ENCODE measurements around the gene IBTK.
"Not testable (repeated sequence)": the region's sequence is repeated elsewhere in the genome, so short reads cannot be mapped to it uniquely, and the experiment has no call there.

IBTK gene

DNA sequence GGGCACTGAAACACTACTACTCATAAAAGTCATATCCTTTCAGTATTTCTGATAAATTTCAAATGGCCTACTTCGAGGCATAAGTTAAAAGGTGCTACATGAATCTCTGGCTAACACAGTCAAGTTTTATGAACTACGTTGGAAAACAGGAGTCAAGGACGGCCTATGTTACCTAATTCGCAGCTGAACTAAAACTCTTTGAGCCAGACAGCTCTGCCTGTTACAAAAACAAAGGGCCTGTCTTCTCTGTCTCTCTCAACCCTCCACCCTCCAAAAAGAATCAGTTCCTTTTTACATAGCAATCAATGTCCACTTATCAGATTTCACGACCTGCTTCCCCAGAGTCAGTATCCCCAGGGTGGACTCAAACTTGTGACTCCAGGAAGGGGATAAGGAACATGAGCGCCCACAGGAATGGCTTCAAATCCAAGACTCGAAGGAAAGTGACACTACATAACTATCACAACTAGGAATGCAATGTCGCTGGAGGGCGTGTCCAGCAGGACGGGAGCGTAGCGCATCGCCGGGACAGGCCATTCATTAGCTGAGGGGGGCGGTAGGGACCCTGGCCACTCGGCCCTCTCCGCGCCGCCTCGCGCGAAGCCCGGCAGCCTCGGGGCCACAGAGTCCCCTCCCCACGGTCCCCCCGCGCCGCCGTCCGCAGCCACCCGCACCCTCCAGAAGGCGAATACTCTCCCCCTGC, 591 bp downstream of the IBTK start:
- peak; percentile 55 for DNase-seq

DNA sequence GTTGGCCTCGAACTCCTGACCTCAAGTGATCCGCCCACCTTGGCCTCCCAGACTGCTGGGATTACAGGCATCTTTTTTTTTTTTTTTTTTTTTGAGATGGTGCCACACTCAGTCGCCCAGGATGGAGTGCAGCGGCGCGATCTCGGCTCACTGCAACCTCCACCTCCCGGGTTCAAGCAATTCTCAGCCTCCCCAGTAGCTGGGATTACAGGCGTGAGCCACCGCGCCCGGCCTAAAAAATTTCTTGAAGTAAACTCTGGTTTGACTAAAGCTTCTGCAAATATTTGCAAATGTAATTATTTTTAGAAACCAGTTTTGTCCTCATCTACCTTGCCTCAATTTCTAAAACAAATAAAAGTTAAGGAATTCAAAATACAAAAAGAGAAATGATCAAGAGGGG, 1.2 kb downstream of the IBTK start:
- no peak for DNase-seq

- no peak for DNase-seq
These were observed 2.2 kb downstream of the IBTK start for GRCh38 chr6:82245376-82245775.

- no peak for DNase-seq
These were observed 3.7 kb downstream of the IBTK start for GRCh38 chr6:82243884-82244283.

GRCh38 chr6:82240186-82240585, 7.4 kb downstream of the IBTK start:
- DNase-seq, result no peak

- DNase-seq, result no peak
These were observed 7.9 kb downstream of the IBTK start for GRCh38 chr6:82239597-82239996.

GRCh38 chr6:82237013-82237412, 10.5 kb downstream of the IBTK start:
- DNase-seq, result no peak

DNA sequence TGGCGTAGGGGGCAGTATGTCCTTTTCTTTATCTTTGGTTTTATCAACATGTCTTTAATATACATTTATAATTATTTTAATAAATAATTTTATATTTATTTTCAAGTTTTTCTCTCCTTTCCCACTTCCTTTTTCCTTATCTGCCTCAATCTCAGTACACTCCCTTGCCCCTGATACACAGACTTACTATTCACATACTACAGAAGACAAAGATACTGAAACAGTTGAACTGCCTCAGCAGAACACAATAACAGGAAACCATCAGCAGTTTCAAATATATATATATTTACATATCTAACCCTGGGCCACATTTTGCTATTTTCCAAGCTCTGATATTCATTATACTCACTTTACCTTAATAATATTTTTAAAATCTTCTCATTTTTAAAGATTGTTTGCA, 19.8 kb downstream of the IBTK start:
- no peak for DNase-seq

- no peak for DNase-seq
These were observed 27.4 kb downstream of the IBTK start for GRCh38 chr6:82220167-82220566.

- DNase-seq, result peak; percentile 77
These were observed 30.4 kb downstream of the IBTK start for GRCh38 chr6:82217018-82217586.

DNA sequence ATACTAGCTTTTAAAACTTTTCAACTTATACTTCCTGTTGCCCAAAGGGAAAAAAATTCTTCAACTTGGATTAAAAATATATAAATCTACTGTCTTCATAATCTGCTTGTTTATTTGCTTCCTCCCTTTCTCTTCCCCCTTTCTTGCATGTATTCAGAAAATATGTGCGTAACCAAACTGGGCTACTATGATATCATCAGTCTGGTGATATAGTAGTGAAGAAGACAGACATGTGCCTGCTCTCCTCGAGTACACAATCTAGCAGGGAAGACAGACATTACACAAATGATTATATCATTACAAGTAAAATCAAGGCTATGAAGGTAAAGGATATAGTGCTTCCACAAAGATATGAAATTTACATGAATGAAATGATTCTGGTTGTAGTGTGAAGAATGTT, 31.0 kb downstream of the IBTK start:
- DNase-seq, result peak; percentile 17

GRCh38 chr6:82211326-82211725, 36.2 kb downstream of the IBTK start:
- no peak for DNase-seq

DNA sequence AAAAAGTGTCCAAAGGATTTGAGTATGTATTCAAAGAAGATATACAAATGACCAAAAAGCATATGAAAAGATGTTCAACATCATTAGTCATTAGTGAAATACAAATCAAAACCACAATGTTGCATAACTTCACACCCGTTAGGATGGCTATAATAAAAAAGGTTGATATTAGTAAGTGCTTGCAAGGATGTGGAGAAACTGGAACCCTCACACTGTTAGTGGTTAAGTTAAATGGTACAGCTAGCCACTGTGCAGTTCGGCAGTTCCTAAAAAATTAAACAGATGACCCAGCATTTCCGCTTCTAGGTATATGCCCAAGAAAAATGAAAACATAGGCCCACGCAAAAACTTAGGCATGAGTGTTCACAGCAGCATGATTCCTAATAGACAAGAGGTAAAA, 38.6 kb downstream of the IBTK start:
- DNase-seq, result peak; percentile 46

DNA sequence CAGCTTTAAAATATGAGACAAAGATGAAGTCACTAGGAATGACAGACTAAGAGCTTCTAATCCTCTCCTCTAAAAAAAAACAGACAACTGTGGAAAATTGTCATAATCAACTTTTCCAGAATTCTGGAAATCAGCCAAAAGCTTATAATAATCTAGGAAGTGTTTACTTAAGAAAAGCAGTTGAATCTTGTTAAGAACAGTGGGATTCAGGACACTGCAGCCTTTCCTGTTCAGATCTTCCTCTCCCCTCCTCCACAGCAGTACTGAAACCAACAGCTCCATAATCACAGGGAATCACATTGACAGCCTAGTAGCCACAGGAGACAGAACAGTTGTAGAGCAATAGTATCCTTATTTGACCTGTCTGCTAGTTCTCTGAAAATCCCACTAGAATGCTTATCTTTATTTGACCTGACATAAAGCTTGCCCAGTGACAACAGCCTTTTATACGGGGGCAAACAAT, 41.6 kb downstream of the IBTK start:
- peak; percentile 12 for DNase-seq

DNA sequence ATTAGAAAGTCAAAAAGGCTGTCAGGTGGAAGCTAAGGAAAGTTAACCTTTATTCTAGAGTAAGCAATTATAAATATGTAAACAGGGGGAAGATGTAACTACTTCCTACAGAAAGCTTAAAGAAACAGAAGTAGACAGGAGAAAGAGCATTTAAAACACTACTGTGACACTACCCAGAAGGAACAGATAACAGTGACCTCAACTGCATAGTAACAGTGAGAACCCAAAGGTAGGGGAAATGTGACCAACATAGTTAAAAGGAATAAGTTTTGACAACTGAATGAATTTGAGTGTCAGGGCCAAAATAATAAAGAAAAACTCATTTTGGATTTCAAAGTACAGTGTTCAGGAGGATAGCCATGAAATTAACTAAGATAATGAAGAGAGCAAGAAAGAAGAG, 43.5 kb downstream of the IBTK start:
- DNase-seq, result no peak

- DNase-seq, result no peak
These were observed 49.8 kb downstream of the IBTK start for GRCh38 chr6:82197784-82198183.

DNA sequence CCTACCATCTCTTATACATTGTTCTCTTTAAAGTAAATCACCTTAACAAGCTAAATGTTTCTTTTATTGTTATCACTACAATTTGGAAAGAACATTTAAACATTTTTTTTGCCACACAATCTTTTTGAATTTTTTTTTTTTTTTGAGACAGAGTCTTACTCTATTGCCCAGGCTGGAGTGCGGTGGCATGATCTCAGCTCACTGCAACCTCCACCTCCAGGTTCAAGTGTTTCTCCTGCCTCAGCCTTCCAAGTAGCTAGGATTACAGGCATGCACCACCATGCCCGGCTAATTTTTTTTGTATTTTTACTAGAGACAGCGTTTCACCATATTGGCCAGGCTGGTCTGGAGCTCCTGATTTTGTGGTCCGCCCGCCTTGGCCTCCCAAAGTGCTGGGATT, 50.3 kb downstream of the IBTK start:
- not testable (repeated sequence) for DNase-seq

GRCh38 chr6:82196161-82196560, 51.4 kb downstream of the IBTK start:
- no peak for DNase-seq

- DNase-seq, result no peak
These were observed 51.9 kb downstream of the IBTK start for GRCh38 chr6:82195619-82196018.

DNA sequence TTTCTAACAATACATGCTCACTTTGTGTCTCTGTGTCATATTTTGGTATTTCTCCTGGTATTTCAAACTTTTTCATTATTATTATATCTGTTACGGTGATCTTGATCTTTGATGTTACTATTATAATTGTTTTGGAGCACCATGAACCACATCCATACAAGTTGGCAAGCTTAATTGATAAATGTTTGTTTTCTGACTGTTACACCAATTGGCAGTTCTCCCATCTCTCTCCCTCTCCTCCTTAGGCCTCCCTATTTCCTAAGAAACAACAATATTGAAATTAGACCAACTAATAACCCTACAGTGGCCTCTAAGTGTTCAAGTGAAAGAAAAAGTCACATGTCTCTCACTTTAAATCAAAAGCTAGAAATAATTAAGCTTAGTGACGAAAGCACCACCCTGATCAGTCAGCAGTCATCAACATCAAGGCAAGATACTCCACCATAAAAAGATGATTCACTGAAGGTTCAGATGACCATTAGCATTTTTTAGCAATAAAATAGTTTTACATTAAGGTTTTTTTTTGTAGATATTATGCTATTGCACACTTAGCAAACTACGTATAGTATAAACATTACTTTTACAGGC, 61.5 kb downstream of the IBTK start:
- DNase-seq, result no peak

GRCh38 chr6:82183642-82184282, 63.8 kb downstream of the IBTK start:
- DNase-seq, result no peak

DNA sequence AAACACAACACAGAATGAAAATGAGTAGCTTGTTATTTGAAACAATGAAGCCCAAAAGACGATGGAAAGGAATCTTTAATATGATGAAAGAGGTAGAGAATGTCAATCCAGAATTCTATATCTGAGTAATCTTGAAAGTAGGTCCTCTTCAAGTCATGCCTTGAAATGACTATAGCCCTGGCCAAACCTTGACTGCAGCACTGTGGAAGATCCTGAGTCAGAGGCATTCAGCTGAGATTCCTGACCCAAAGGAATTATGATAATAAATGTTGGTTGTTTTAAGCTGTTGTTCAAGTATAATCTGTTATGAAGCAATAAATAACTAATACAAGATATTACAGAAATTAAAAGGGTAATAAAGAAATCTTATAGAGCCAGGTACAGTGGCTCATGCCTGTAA, 64.8 kb downstream of the IBTK start:
- DNase-seq, result no peak

DNA sequence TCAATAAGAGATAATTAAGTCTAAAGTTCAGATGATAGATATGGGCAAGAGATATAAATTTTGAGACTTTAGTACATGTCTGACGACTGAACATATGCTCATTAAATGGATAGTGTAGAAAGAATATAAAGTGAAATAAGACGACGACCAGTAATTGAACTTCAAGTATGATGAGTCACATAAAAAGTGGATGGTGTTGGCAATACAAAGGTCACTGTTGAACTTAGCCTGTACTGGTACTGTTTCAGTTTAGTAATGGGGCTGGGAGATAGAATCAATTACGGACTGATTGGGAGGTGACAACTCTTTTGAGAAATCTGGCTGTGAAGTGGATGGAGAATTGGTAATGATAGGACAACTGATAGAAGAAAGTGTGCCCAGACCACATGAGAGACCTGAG, 68.1 kb downstream of the IBTK start:
- no peak for DNase-seq

- no peak for DNase-seq
These were observed 68.8 kb downstream of the IBTK start for GRCh38 chr6:82178759-82179112.
